ENCODE measurements around the gene ARHGEF6.

GRCh38 chrX:136783159-136783558 is 2.4 kb upstream of the ARHGEF6 start:
- no peak for TF ChIP-seq EZH2phosphoT487 (IDR thresholded peaks at IDR 0.05; ENCODE audit: insufficient read depth, low read depth)
- no peak for TF ChIP-seq EZH2 (IDR thresholded peaks at IDR 0.05; ENCODE audit: insufficient read depth, poor library complexity, severe bottlenecking)
